NOMO-1 treated with DMSO at 0.1 percent for 48 hours (cell line): ENCODE data around the gene OR2V2.
A peak's percentile ranks its signal among the peaks of the same experiment; 100 is the strongest.
"Not testable (repeated sequence)": the region's sequence is repeated elsewhere in the genome, so short reads cannot be mapped to it uniquely, and the experiment has no call there.

Experiments used
- DNase-seq: peaks from one replicate; lab custom pipeline; 2025; ENCODE audit not compliant: unreplicated experiment; lab: John Stamatoyannopoulos, UW

The OR2V2 gene

DNA sequence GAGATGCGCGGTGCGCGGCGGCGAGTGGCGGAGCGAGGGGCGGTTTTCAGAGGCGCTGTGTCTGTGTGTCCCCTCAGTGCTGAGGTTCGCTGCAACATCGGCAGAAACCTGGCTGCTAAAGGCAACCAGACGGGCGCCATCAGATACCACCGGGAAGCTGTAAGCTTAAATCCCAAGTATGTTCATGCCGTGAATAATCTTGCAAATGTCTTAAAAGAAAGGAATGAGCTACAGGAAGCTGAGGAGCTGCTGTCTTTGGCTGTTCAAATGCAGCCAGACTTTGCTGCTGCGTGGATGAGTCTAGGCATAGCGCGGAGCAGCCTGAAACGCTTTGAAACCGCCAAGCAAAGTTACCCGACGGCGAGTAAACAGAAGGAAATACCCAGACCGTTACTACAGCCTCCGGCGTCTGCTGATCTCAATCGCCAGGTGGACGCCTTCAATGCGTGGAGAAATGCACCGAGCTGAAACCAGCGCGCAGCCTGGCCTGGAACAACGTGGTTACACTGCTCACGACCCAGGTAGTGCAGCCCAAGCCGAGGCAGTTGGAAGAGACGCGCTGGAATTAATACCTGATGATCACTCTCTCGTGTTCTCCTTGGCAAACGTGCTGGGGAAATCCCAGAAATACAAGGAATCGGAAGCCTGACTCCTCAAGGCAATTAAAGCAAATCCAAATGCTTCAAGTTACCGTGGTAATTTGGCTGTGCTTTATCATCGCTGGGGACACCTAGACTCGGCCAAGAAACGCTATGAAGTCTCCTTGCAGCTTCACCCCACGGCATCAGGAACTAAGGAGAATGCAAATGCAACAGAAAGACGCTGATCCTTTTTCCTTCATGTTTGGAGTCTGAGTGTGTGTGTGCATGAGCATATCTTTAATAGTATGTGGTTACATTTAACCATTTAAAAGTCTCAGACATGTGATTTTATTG lies 32.3 kb upstream of the OR2V2 start:
- DNase-seq, result no peak

DNA sequence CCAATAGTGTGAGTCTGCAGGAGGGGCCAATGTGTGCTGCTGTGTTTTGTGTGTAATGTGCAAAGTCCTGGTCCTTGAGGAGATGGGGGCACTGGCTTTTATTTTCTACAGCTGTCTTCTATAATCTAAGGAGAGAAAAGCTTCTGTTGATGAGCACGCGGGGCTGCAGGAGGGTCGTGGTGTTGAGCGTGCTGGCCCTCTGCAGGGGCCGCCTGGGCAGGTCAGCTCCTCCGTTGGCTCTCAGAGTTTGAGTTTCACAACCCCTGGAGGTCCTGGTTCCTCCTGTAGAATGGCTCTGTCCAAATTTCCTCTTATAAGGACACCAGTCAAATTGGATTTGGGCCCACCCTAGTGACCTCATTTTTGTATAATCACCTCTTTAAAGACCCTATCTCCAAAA lies 29.0 kb upstream of the OR2V2 start:
- no peak for DNase-seq

DNA sequence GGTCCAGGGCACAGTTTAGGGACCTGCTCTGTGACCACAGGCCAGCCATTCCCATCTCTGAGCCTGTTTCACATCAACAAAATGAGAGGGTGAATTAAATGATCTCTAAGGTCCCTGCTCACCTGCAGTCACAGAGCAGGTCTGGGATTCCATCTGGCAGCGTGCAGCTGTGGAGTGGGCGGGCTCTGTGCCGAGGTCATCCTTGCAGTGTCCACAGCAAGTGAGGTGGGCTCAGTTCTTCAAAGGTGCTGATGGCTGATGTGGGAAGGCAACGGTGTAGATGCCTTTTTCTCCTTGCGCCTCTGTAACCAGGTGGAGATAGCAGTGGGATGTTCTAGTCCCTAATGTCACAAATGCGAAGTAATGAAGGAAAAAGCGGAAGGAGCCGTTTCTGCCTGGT lies 28.3 kb upstream of the OR2V2 start:
- no peak for DNase-seq

DNA sequence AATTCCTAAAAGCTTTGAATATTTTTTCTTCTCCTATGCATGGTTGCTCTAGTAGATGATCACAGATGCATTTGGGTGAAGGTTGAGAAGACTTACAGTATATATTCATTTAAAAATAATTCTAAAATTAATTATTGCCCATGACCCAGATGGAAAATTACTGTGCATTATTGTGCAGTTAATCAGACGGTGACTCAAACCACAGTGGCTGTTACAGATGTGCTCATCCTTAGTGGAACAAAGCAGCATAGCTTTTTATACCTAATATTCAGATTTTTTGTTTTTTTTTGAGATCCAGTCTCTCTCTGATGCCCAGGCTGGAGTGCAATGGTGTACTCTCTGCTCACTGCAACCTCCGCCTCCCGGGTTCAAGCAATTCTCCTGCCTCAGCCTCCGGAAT lies 27.1 kb upstream of the OR2V2 start:
- DNase-seq, result no peak

DNA sequence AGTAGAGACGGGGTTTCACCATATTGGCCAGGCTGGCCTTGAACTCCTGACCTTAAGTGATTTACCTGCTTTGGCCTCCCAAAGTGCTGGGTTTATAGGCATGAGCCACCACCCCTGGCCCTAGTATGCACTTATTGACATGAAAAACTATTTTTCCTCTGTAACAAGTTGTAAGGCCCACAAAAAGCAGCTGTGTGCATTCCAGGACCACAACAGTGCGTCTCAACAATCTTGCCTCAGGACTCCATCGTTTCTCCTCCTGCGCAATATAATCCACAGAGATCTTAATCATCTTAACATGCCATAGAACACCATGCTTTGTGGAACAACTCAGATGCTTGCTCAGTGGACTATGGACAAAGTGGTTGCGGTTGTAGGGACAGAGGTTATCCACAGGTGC lies 26.6 kb upstream of the OR2V2 start:
- DNase-seq, result no peak

DNA sequence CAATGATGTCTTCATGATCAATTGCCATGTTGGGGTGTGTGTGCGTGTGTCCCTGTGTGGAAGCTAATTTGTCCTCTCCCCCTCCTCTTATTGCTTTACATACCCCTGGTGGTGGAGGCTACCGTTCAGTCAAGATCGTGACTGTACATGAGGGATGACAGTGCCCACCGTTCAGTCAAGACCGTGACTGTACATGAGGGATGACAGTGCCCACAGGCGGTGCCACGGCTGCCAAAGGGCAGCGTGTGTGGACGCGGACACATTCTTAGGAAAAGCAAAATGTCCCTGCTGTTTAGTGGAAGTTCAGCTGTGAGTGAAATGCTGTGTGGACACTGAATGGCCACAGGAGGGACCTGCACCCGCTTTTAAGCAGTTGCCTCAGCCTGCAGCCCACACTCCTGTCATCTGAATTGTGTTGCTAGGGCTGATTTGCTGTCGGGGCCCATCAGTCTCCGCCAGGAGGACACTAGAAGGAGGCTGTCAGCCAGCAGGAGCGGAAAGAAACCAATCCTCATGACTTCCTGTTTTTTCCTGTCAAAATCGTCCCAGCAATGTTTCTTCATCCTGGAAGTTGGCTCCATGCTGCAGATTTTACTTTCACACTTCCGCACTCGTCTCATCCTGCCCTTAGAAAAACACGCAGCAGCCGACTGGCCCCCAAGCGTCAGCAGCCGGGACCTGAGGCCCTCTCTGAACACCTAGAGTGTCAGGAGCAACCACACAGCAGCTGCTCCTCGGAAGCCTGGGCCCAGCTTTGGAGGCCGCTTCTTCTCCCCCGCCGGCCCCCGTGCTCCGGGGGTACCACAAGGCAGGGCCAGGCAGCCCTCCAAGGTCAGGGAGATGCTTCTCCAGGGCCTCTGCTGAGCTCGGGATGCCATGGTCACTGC lies 25.5 kb upstream of the OR2V2 start:
- peak; percentile 43 for DNase-seq

DNA sequence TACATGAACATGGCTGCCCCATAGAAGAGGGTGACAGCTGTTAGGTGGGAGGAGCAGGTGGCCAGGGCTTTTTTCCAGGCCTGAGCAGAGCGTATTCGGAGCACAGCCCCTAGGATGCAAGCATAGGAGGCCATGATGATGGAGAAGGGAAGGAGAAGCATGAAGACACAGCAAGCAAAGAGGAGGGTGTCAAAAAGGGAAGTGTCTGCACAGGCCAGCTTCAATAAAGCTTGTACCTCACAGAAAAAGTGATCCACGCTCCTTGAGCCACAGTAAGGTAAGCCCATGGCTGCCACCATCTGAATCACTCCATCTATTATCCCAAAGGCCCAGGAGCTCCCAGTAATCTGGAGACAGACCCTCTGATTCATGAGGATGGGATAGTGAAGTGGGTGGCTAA lies 22.9 kb upstream of the OR2V2 start:
- DNase-seq, result no peak

DNA sequence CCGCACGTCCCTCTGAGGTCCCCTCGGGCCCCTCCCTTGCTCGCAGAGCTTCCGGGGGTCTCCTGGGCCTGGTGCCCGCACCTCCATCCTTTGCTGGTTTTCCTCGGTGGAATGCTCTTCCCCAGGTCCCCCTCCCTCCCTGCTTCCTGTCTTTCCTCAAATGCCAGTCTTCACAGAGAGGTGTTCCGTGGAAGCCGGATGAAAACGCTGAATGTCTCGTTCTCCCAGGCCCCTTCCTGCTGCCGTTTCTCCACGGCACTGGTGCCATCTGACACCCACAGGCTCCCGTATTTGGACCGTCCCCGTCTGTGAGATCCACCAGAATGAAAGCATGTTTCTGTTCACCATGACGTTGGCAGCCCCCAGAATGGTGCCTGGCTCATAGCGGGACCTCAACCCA lies 20.5 kb upstream of the OR2V2 start:
- no peak for DNase-seq

DNA sequence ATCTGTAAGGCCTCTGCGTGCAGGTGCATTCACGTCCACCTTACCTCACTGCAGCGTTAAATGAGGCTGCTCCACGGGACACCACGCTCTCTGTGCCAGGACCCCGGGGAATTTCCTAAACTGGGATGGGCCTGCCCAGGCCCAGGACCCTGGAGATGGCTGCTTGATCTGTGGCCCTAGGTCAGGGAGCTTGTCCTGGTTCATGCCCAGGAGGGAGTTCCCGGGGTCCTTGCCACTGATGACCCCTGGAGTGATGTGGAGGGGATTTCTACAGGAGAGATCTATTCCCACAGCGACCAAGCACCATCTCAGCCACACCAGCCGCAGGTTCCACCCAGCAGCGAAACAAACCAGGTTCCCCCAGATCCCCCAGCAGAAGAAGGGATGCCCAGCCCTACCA lies 19.9 kb upstream of the OR2V2 start:
- no peak for DNase-seq

DNA sequence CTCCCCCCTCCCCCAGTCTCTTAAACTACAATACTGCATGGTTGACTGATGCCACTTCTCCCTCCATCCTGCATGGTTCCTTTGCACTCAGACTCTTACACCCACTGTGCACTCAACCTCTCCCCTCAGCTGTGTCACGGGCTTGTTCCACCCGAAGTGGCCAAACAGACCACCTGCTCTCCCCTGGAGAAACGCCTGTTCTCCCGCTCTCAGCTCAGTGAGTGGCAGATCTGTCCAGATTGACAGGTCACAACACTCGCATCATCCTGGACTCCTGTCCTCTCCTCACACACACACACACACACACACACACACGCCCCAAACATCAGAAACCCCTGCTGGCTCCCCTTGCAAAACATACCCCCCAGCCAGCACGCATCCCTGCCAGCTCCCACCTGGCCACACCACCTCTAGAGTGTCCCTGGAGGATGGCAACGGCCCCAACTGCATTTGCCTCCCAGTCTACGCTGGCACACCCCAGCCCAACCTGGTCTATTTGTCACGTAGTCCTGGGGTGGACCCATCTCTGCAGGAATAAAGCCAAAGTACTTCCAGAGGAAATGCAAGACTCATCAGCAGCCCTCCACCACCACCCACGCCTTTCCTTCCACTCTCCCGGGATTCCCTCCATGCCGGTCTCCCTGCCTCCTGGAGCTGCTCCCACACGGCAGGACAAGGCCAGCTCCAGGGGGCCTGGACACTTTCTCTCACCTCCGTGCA lies 19.3 kb upstream of the OR2V2 start:
- no peak for DNase-seq

DNA sequence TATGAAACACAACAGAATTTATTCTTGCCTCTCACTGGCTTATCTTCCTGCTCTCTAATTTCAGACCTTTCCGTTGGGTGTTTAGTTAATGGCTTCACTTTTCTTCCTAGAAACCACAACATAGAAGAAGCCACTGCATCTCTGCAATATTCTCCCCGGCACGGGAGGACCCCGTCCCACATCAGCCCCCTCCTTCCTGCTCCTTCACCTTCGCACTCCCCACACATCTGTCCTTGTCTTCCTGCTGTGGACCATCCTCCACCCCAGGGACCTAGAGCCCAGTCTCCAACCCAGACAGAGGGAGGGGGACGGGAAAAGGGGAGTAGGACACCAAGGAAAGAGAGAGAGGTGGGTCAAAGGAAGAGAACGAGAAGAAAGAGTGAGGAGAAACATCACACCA lies 17.8 kb upstream of the OR2V2 start:
- no peak for DNase-seq

DNA sequence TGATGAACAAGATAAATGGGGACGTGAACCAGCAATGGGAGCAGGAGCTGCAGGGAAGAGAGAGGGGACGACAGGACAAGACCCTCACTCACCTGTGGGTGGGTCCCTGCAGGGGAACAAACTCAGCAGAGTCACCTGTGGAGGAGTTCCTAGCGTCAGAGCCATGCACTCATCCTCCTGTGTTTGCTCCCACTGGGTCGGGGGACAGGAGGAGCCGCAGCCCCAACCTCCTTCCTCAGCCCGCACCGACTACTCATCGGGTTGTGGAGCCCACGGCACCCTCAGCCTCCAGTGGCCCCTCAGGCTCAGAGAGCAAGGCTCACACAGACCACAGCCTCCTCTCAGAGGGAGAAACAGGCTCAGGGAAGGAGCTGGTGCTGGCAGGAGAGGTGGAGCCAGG lies 17.3 kb upstream of the OR2V2 start:
- DNase-seq, result not testable (repeated sequence)

DNA sequence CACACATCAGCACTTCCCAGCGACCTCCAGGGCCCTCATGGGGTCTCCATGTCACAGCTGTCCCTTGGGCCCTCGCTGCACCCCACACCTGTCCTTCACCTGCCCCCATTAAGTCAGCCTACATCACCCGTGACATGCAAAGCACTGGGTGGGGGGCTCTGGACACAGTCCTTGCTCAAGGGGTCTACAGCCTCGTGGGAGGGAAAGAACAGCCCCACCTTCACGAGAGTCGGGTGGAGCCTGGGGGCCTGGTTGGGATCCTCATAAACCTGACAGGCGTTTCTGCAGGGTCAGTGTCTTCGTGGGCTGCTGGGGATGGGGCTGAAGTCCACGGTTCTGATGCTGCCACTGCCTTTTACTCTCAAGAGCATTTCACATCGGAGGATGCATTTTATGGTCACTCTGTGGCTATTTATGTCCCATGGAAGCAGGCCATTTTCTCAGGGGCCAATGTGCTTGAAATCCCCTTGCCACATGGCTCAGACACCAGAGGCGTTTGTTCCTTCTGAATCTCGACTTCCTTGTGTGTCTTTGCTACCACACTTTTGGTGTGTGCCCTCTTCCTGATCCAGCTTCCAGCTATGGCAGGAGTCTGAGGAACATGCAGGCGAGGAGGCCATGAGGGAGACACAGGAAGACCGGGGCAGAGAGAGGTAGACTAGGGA lies 16.4 kb upstream of the OR2V2 start, which contains the start of gene OR2V1:
Gene OR2V1 (minus strand): TSS at position 338 of the 665 bp plus-strand sequence. CDS start 5,865 bp downstream, outside the sequence.
- DNase-seq, result no peak

DNA sequence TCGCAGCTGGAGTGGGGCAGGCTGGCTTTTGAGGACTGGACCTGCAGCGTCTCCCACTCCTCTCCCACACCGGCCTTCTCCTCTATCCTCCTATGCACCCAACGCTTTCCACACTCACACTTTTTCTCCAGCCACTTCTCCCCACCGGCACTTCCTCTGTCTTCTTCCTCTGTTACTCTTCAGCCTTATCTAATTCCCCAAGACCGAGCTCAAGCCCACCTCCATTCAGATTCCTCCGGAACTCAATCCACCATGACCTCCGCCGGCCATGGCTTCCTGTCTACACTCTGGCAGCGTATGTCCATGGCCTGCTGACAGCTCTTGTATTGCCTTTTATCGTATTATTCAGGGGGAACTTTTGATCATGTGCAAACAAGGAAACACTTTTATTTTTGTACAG lies 15.9 kb upstream of the OR2V2 start:
- DNase-seq, result no peak

DNA sequence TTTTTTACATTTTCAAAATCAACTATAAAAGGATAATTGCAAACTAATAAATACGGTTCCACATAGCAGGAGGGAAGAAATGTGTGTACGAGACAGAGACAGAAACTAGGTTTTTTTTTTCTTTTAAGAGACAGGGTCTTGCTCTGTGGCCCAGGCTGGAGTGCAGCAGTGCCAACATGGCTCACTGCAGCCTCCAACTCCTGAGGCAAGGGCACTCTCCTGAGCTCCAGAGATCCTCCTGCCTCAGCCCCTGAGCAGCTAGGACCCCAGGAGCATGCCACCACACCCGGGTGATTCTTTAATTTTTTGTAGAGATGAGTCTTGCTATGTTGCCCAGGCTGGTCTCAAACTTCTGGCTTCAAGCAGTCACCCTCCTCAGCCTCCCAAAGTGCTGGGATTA lies 14.3 kb upstream of the OR2V2 start:
- DNase-seq, result no peak

DNA sequence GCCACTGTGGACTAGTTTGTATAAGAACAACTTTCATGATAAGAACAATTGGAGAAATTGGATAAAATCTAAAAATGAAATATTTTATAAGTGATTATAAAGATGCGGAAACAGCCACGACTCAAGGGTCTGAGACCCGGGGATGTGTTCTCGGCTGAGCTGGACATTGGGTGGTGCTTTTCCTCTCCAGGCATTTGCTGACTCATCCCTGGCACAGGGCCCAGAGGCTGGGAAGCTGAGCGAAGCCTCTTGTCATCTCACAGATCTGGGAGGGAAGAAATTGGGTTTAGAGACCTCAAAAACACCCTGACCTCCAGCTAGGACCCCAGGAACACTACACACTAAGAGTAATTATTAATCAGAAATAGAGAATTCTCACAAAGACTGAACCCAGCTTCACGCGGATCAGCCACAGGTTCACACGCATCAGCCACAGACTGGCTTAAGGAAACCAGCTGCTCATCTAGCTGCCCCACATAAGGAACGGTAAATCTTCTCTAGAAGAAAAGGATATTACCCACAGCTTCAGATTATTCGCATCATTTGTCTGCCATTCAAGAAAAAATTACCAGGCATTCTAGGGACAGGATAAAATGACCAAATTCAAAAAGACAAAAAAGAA lies 13.7 kb upstream of the OR2V2 start:
- DNase-seq, result no peak

DNA sequence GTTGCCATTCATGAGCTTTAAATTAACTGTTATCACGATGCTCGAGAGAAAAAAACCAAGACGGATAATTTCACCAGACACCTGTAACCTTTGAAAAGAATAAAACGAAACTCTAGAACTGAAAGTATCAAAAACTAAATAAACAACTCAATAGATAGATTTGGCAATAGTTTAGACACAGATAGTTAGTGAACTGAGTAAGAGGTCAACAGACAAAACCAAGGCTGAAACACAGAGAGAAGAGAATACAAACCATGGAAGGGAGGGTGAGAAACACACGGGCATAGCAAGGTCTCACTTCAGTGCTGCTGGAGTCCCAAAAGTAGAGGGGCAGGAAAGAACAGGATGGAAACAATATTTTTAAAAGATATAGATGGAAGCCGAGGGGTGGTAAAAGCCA lies 13.1 kb upstream of the OR2V2 start:
- no peak for DNase-seq

DNA sequence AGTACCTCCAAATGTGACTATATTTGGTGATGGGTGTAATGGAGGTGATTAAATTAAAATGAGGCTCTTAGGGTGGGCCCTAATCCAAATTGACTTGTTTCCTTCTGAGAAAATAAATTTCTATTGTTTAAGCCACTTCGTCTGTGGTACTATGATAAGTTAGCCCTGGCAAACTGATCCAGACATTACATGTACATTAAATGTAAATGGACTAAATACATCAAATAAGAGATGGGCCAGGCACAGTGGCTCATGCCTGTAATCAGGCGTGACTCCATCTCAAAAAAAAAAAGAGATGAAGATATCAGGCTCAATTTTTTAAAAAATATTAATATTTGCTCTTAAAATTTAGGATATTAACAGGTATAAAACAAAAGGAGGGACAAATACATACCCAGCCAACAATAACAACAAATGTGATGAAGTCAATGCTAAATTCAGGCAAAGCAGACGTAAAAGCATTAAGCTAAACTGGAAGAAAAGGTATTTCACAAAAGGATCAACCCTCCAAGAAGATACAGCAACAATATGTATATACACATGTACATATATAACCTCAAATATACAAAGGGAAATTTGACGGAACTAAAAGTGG lies 10.9 kb upstream of the OR2V2 start:
- DNase-seq, result no peak

DNA sequence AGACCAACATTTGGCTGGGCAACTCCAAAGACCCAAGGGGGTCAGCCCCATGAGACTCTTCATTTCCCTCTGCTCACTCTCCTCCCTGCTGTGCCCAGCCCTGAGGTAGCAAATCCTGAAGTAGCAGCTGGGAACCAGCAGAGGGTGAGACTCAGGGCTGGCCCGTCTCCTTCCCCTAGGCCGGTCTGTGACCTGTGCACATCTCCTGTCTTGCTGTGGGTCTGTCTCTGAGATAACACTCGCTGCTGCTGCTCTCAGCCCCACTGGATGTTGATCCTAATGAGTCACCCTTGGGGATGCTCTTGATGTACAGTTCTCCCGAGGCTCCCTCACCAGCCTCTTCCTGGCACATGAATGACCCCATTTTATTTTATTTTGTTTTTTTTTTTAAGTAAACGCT lies 9.1 kb upstream of the OR2V2 start:
- no peak for DNase-seq

DNA sequence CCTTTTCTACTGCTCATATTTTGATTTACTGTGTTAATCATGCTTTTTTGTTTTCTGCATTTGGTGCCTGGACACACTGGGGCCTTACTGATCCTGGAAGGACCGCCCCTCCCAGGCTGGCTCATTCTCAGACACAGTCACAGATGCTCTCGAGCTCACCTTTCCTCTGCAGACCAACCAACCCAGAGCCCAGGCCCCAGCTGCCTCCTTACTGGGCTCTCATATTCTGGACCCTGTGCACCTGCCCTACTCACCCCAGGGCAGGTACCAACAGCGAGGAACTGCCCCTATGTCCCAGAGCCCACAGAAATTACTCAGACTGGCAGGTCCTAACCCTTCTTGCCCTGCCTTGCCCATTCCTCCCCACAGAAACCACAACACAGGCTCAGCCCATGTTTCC lies 6.6 kb upstream of the OR2V2 start:
- DNase-seq, result no peak
